Measurements from ENCODE around the gene MEPE. TPM values are rescaled to one million over a fixed set of nuclear protein-coding genes. Genes with fewer than 3 reads are reported as not detected.

MEPE gene
- total and polyA plus RNA-seq, 4 donors, result 0.07 TPM; not detected in 3

DNA sequence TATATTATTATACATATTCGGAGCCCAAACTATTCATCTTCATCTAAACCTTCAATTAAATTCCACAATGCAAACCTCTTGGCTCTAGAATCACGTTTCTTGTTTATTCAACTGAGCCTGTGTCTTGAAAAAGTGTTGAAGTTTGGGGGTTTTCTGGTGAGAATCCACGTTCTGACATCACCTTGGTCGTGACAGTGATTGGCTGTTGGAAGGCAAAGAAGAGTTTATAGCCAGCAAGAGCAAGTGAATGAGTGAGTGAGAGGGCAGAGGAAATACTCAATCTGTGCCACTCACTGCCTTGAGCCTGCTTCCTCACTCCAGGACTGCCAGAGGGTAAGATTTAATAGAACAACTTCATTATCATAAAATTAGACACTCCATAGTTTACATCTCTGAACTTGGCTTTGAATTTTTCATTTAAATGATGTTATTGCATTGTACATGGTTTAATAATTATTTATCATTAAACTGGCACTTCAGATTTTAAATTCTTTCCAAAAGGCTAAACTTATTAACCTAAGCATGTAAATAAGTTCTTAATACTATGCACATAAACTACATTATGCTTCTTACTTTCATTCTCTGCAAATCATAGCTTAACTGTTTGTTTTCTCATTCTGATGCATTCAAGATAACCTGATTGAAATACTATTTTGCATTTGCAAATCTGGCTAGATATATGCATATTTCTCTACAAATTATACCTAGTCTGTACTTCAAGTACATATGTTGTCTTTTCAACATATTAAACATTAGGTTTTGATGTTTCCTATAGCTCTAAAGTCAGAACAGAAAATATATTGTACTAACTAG, 33.3 kb upstream of the MEPE start, which contains the start of gene IBSP:
IBSP (plus strand) TSS at position 254 of the 813 bp plus-strand sequence. CDS start 2,808 bp downstream, outside the sequence.
- no peak within 1 kb of the TSS for H3K27ac ChIP-seq (ENCODE audit: low read depth in 1 of 2, low read length in 2 of 2)
- H3K9me3 ChIP-seq (ENCODE audit: control insufficient read depth in 4 of 4, low read length in 3 of 4), result no peaks in the 10 kb centered on the region
- H3K4me3 ChIP-seq (ENCODE audit: low read depth in 1 of 3, low read length in 3 of 3), result no peak within 1 kb of the TSS
- TF ChIP-seq NR2F2 (IDR thresholded peaks at IDR 0.05) (no peak), FOXA1 (IDR thresholded peaks at IDR 0.05) (no peak), HNF4A (conservative IDR thresholded peaks at IDR 0.05) (no peak), YY1 (IDR thresholded peaks at IDR 0.05) (no peak), GABPA (IDR thresholded peaks at IDR 0.05 in 1 of 2, conservative IDR thresholded peaks at IDR 0.05 in 1 of 2) (no peak), RXRA (IDR thresholded peaks at IDR 0.05) (no peak), EGR1 (IDR thresholded peaks at IDR 0.05; ENCODE audit: low read depth in 2 of 2) (no peak), JUND (IDR thresholded peaks at IDR 0.05) (no peak), FOXA2 (IDR thresholded peaks at IDR 0.05) (no peak), HNF4G (IDR thresholded peaks at IDR 0.05) (no peak), TAF1 (conservative IDR thresholded peaks at IDR 0.05) (no peak), RAD21 (IDR thresholded peaks at IDR 0.05) (no peak), SP1 (IDR thresholded peaks at IDR 0.05) (no peak)
- TF ChIP-seq, protein P1, sequence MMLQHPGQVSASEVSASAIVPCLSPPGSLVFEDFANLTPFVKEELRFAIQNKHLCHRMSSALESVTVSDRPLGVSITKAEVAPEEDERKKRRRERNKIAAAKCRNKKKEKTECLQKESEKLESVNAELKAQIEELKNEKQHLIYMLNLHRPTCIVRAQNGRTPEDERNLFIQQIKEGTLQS (IDR thresholded peaks at IDR 0.05), result no peak
- TF ChIP-seq, protein P2, sequence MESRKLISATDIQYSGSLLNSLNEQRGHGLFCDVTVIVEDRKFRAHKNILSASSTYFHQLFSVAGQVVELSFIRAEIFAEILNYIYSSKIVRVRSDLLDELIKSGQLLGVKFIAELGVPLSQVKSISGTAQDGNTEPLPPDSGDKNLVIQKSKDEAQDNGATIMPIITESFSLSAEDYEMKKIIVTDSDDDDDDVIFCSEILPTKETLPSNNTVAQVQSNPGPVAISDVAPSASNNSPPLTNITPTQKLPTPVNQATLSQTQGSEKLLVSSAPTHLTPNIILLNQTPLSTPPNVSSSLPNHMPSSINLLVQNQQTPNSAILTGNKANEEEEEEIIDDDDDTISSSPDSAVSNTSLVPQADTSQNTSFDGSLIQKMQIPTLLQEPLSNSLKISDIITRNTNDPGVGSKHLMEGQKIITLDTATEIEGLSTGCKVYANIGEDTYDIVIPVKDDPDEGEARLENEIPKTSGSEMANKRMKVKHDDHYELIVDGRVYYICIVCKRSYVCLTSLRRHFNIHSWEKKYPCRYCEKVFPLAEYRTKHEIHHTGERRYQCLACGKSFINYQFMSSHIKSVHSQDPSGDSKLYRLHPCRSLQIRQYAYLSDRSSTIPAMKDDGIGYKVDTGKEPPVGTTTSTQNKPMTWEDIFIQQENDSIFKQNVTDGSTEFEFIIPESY (IDR thresholded peaks at IDR 0.05), result no peak
- TF ChIP-seq, protein P3, sequence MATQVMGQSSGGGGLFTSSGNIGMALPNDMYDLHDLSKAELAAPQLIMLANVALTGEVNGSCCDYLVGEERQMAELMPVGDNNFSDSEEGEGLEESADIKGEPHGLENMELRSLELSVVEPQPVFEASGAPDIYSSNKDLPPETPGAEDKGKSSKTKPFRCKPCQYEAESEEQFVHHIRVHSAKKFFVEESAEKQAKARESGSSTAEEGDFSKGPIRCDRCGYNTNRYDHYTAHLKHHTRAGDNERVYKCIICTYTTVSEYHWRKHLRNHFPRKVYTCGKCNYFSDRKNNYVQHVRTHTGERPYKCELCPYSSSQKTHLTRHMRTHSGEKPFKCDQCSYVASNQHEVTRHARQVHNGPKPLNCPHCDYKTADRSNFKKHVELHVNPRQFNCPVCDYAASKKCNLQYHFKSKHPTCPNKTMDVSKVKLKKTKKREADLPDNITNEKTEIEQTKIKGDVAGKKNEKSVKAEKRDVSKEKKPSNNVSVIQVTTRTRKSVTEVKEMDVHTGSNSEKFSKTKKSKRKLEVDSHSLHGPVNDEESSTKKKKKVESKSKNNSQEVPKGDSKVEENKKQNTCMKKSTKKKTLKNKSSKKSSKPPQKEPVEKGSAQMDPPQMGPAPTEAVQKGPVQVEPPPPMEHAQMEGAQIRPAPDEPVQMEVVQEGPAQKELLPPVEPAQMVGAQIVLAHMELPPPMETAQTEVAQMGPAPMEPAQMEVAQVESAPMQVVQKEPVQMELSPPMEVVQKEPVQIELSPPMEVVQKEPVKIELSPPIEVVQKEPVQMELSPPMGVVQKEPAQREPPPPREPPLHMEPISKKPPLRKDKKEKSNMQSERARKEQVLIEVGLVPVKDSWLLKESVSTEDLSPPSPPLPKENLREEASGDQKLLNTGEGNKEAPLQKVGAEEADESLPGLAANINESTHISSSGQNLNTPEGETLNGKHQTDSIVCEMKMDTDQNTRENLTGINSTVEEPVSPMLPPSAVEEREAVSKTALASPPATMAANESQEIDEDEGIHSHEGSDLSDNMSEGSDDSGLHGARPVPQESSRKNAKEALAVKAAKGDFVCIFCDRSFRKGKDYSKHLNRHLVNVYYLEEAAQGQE (IDR thresholded peaks at IDR 0.05), result no peak
- TF ChIP-seq, protein P4, sequence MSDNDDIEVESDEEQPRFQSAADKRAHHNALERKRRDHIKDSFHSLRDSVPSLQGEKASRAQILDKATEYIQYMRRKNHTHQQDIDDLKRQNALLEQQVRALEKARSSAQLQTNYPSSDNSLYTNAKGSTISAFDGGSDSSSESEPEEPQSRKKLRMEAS (IDR thresholded peaks at IDR 0.05), result no peak
- TF ChIP-seq, protein P5, sequence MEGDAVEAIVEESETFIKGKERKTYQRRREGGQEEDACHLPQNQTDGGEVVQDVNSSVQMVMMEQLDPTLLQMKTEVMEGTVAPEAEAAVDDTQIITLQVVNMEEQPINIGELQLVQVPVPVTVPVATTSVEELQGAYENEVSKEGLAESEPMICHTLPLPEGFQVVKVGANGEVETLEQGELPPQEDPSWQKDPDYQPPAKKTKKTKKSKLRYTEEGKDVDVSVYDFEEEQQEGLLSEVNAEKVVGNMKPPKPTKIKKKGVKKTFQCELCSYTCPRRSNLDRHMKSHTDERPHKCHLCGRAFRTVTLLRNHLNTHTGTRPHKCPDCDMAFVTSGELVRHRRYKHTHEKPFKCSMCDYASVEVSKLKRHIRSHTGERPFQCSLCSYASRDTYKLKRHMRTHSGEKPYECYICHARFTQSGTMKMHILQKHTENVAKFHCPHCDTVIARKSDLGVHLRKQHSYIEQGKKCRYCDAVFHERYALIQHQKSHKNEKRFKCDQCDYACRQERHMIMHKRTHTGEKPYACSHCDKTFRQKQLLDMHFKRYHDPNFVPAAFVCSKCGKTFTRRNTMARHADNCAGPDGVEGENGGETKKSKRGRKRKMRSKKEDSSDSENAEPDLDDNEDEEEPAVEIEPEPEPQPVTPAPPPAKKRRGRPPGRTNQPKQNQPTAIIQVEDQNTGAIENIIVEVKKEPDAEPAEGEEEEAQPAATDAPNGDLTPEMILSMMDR (IDR thresholded peaks at IDR 0.05; ENCODE audit: low read depth, low read length, missing input control), result no peak
- H3K27me3 ChIP-seq (ENCODE audit: control insufficient read depth in 4 of 4, insufficient read depth in 4 of 4, low read length in 3 of 4), result no peaks in the 10 kb centered on the region
- WGBS, result 52% methylated on average over 4 of the region's 4 CpGs
- no peak for DNase-seq (ENCODE audit: low spot score)
- no peaks in the 10 kb centered on the region for H3K4me1 ChIP-seq (ENCODE audit: control insufficient read depth in 4 of 4, insufficient read depth in 4 of 4, low read length in 3 of 4)
- H3K9ac ChIP-seq (ENCODE audit: low read depth in 1 of 2, low read length in 2 of 2), result no peak within 1 kb of the TSS
- H3K36me3 ChIP-seq (ENCODE audit: control insufficient read depth in 4 of 4, insufficient read depth in 3 of 4, low read depth in 1 of 4, low read length in 3 of 4), result no peaks in the 10 kb centered on the region
